AG20443 (cell line): ENCODE data around the gene NT5DC1.

ENCODE experiments used
- DNase-seq: peaks from one replicate; pipeline ENCODE4 v3.0.0; 2012; ENCODE audit warnings: low spot score, mixed read lengths

NT5DC1 gene

GRCh38 chr6:116136933-116137340 lies 36.3 kb downstream of the NT5DC1 start:
- DNase-seq, result no peak

- DNase-seq, result no peak
Observed at GRCh38 chr6:116139917-116140316, 39.3 kb downstream of the NT5DC1 start.

GRCh38 chr6:116144605-116145004 lies 44.0 kb downstream of the NT5DC1 start:
- DNase-seq, result peak; percentile 83

GRCh38 chr6:116145803-116146675 lies 45.4 kb downstream of the NT5DC1 start:
- no peak for DNase-seq

GRCh38 chr6:116152620-116153019 lies 52.0 kb downstream of the NT5DC1 start:
- DNase-seq, result no peak

- DNase-seq, result no peak
Observed at GRCh38 chr6:116154887-116155286, 54.2 kb downstream of the NT5DC1 start.

GRCh38 chr6:116156405-116157326 lies 56.0 kb downstream of the NT5DC1 start:
- no peak for DNase-seq

GRCh38 chr6:116157391-116157790 lies 56.7 kb downstream of the NT5DC1 start:
- DNase-seq, result no peak

- peak; percentile 21 for DNase-seq
Observed at GRCh38 chr6:116158641-116159040, 58.0 kb downstream of the NT5DC1 start.

GRCh38 chr6:116159782-116160524 lies 59.3 kb downstream of the NT5DC1 start:
- DNase-seq, result no peak

- no peak for DNase-seq
Observed at GRCh38 chr6:116165596-116165995, 64.9 kb downstream of the NT5DC1 start.

GRCh38 chr6:116166369-116166768 lies 65.7 kb downstream of the NT5DC1 start:
- no peak for DNase-seq

GRCh38 chr6:116168148-116168547 lies 67.5 kb downstream of the NT5DC1 start:
- DNase-seq, result no peak

GRCh38 chr6:116169880-116170279 lies 69.2 kb downstream of the NT5DC1 start:
- no peak for DNase-seq

GRCh38 chr6:116170358-116171057 lies 69.9 kb downstream of the NT5DC1 start:
- DNase-seq, result no peak

- DNase-seq, result no peak
Observed at GRCh38 chr6:116173928-116174327, 73.3 kb downstream of the NT5DC1 start.

- no peak for DNase-seq
Observed at GRCh38 chr6:116175344-116175743, 74.7 kb downstream of the NT5DC1 start.

GRCh38 chr6:116176596-116176995 lies 75.9 kb downstream of the NT5DC1 start:
- DNase-seq, result no peak

- DNase-seq, result no peak
Observed at GRCh38 chr6:116180375-116180774, 79.7 kb downstream of the NT5DC1 start.

- DNase-seq, result no peak
Observed at GRCh38 chr6:116189472-116189871, 88.8 kb downstream of the NT5DC1 start.

- DNase-seq, result peak; percentile 51
Observed at GRCh38 chr6:116190550-116190949, 89.9 kb downstream of the NT5DC1 start.
